Retinal pigment epithelial cell (primary cell): ENCODE measurements around the gene CALM3.
A peak's percentile ranks its signal among the peaks of the same experiment; 100 is the strongest.

Source experiments
- DNase-seq: peaks from one replicate; pipeline ENCODE4 v3.0.0-alpha.2; 2010; ENCODE audit warnings: low read depth
- H3K4me3 ChIP-seq: 2 replicates; pipeline ENCODE4 v1.5.1; 2011; ENCODE audit warnings: mild to moderate bottlenecking, low read length, control low read depth, moderate library complexity
- CTCF ChIP-seq: conservative IDR thresholded peaks from 2 replicates; pipeline ENCODE4 v1.5.1; 2011; ENCODE audit warnings: low read depth, low read length, control low read depth, inconsistent platforms

The CALM3 gene

GRCh38 chr19:46586294-46586693, 14.8 kb upstream of the CALM3 start:
- no peak overlapping the region for H3K4me3 ChIP-seq
- no peak for DNase-seq
- no peak for TF ChIP-seq CTCF

- H3K4me3 ChIP-seq, result no peak overlapping the region
- TF ChIP-seq CTCF, result no peak
- no peak for DNase-seq
These were observed 13.3 kb upstream of the CALM3 start for GRCh38 chr19:46587861-46588260.

- no peak overlapping the region for H3K4me3 ChIP-seq
- TF ChIP-seq CTCF, result no peak
- no peak for DNase-seq
These were observed 9.9 kb upstream of the CALM3 start for GRCh38 chr19:46591254-46591653.

- DNase-seq, result no peak
- TF ChIP-seq CTCF, result no peak
These were observed 9.3 kb upstream of the CALM3 start for GRCh38 chr19:46591870-46592269.

GRCh38 chr19:46596008-46596407, 5.1 kb upstream of the CALM3 start:
- H3K4me3 ChIP-seq, result no peak overlapping the region
- no peak for TF ChIP-seq CTCF
- no peak for DNase-seq

More at GRCh38 chr19:46591870-46592269, 9.3 kb upstream of the CALM3 start:
- H3K4me3 ChIP-seq, result no peak overlapping the region

- TF ChIP-seq CTCF, result no peak
- DNase-seq, result no peak
- H3K4me3 ChIP-seq, result no peak overlapping the region
These were observed 2.7 kb upstream of the CALM3 start for GRCh38 chr19:46598372-46598917.

- no peak for DNase-seq
- peak overlapping the region; percentile 80 for H3K4me3 ChIP-seq
- no peak for TF ChIP-seq CTCF
These were observed 1.3 kb upstream of the CALM3 start for GRCh38 chr19:46599716-46600373.
